Measurements from ENCODE around the gene TRAF7.

TRAF7 gene

GRCh38 chr16:2173916-2174315, 18.3 kb downstream of the TRAF7 start:
- no peak overlapping the region for H2AFZ ChIP-seq (ENCODE audit: low read length)
- no peaks in the 10 kb centered on the region for H3K27me3 ChIP-seq (ENCODE audit: insufficient read depth, low read length, poor library complexity, severe bottlenecking)
- no peaks in the 10 kb centered on the region for H3K9me3 ChIP-seq (ENCODE audit: insufficient read depth, low read depth, low read length)

GRCh38 chr16:2174396-2175131, 19.0 kb downstream of the TRAF7 start:
- no peak overlapping the region for H2AFZ ChIP-seq (ENCODE audit: low read length)
- no peak overlapping the region for H3K4me2 ChIP-seq (ENCODE audit: low read depth, low read length, poor library complexity, severe bottlenecking)
- TF ChIP-seq CTCF (conservative IDR thresholded peaks at IDR 0.05; ENCODE audit: low read length) (no peak), EZH2phosphoT487 (IDR thresholded peaks at IDR 0.05; ENCODE audit: borderline replicate concordance) (no peak)

More at GRCh38 chr16:2173916-2174315, 18.3 kb downstream of the TRAF7 start:
- no peak overlapping the region for H3K9ac ChIP-seq (ENCODE audit: low read depth, low read length, poor library complexity, severe bottlenecking)
- no peaks in the 10 kb centered on the region for H4K20me1 ChIP-seq (ENCODE audit: insufficient read depth, low read length, poor library complexity, severe bottlenecking)
- no peaks in the 10 kb centered on the region for H3K4me1 ChIP-seq (ENCODE audit: insufficient read depth, low read length, poor library complexity, severe bottlenecking)
- H3K9me2 ChIP-seq (replicated peaks; ENCODE audit: low read depth, low read length), result no peaks in the 10 kb centered on the region
- no peaks in the 10 kb centered on the region for H3F3A ChIP-seq (ENCODE audit: low read depth)
- H3K79me2 ChIP-seq (ENCODE audit: insufficient read depth, low read length), result no peaks in the 10 kb centered on the region
- H3K4me2 ChIP-seq (ENCODE audit: low read depth, low read length, poor library complexity, severe bottlenecking), result no peak overlapping the region
- no peak overlapping the region for H3K4me3 ChIP-seq (ENCODE audit: low read length, poor library complexity, severe bottlenecking)
- no peak for TF ChIP-seq EZH2phosphoT487 (IDR thresholded peaks at IDR 0.05; ENCODE audit: borderline replicate concordance)
- TF ChIP-seq CTCF (conservative IDR thresholded peaks at IDR 0.05; ENCODE audit: low read length), result no peak
- H3K36me3 ChIP-seq (ENCODE audit: insufficient read depth, low read length), result no peaks in the 10 kb centered on the region; the same call in 1 of the 2 replicates

GRCh38 chr16:2175454-2175853, 19.9 kb downstream of the TRAF7 start:
- TF ChIP-seq EZH2phosphoT487 (IDR thresholded peaks at IDR 0.05; ENCODE audit: borderline replicate concordance) (no peak), CTCF (conservative IDR thresholded peaks at IDR 0.05; ENCODE audit: low read length) (no peak)
- H3K9me2 ChIP-seq (replicated peaks; ENCODE audit: low read depth, low read length), result no peaks in the 10 kb centered on the region
- no peak overlapping the region for H2AFZ ChIP-seq (ENCODE audit: low read length)
- no peaks in the 10 kb centered on the region for H3K27me3 ChIP-seq (ENCODE audit: insufficient read depth, low read length, poor library complexity, severe bottlenecking)
- no peaks in the 10 kb centered on the region; the same call in 1 of the 2 replicates for H3K36me3 ChIP-seq (ENCODE audit: insufficient read depth, low read length)
- H3F3A ChIP-seq (ENCODE audit: low read depth), result no peaks in the 10 kb centered on the region
- no peak overlapping the region for H3K9ac ChIP-seq (ENCODE audit: low read depth, low read length, poor library complexity, severe bottlenecking)
- no peak overlapping the region for H3K4me3 ChIP-seq (ENCODE audit: low read length, poor library complexity, severe bottlenecking)
- no peaks in the 10 kb centered on the region for H3K79me2 ChIP-seq (ENCODE audit: insufficient read depth, low read length)
- no peaks in the 10 kb centered on the region for H3K4me1 ChIP-seq (ENCODE audit: insufficient read depth, low read length, poor library complexity, severe bottlenecking)
- H3K9me3 ChIP-seq (ENCODE audit: insufficient read depth, low read depth, low read length), result no peaks in the 10 kb centered on the region
- no peak overlapping the region for H3K4me2 ChIP-seq (ENCODE audit: low read depth, low read length, poor library complexity, severe bottlenecking)
- no peaks in the 10 kb centered on the region for H4K20me1 ChIP-seq (ENCODE audit: insufficient read depth, low read length, poor library complexity, severe bottlenecking)

More at GRCh38 chr16:2174396-2175131, 19.0 kb downstream of the TRAF7 start:
- Histone ChIP-seq H3K4me1 (ENCODE audit: insufficient read depth, low read length, poor library complexity, severe bottlenecking) (no peaks in the 10 kb centered on the region), H3K27me3 (ENCODE audit: insufficient read depth, low read length, poor library complexity, severe bottlenecking) (no peaks in the 10 kb centered on the region), H3K4me3 (ENCODE audit: low read length, poor library complexity, severe bottlenecking) (no peak overlapping the region), H3K36me3 (ENCODE audit: insufficient read depth, low read length) (no peaks in the 10 kb centered on the region; the same call in 1 of the 2 replicates), H3K79me2 (ENCODE audit: insufficient read depth, low read length) (no peaks in the 10 kb centered on the region), H3K9me3 (ENCODE audit: insufficient read depth, low read depth, low read length) (no peaks in the 10 kb centered on the region), H3F3A (ENCODE audit: low read depth) (no peaks in the 10 kb centered on the region), H4K20me1 (ENCODE audit: insufficient read depth, low read length, poor library complexity, severe bottlenecking) (no peaks in the 10 kb centered on the region), H3K9ac (ENCODE audit: low read depth, low read length, poor library complexity, severe bottlenecking) (no peak overlapping the region), H3K9me2 (replicated peaks; ENCODE audit: low read depth, low read length) (no peaks in the 10 kb centered on the region)
